SK-N-SH (cell line): ENCODE data around the gene UNC45A. TPM values are rescaled to one million over a fixed set of nuclear protein-coding genes. Genes with fewer than 3 reads are reported as not detected.

Experiments used
- CTCF ChIA-PET: fragments of 300-600, 350-600 bp; formaldehyde crosslinking; extraction: SDS; loops from one replicate; lab custom pipeline; 2021; lab: Yijun Ruan, JAX
- POLR2A ChIA-PET: fragments of 350-600 bp; sonication (Branson Sonifier 250); formaldehyde crosslinking; extraction: SDS; loops from one replicate; lab custom pipeline; 2020; ENCODE audit warnings: antibody characterized with exemption, inconsistent platforms; lab: Yijun Ruan, JAX
- DNase-seq: peaks from one replicate; pipeline ENCODE4 v3.0.0; 2012
- H2AFZ ChIP-seq: fragments of 200-600 bp; sonication (generic); 2 replicates; pipeline ENCODE4 v1.8.1; 2016; ENCODE audit warnings: antibody characterized with exemption, mild to moderate bottlenecking, low read depth
- H3F3A ChIP-seq: fragments of 200-600 bp; sonication (generic); replicated peaks from 2 replicates; pipeline ENCODE3; 2016; ENCODE audit warnings: antibody characterized with exemption, mild to moderate bottlenecking; ENCODE audit not compliant: insufficient read depth
- H3K27ac ChIP-seq, 2 experiments: fragments of 200-500 bp in 1 of 2; fragments of 200-600 bp in 1 of 2; sonication (Bioruptor generic) in 1 of 2; sonication (generic), shearing (Covaris generic) in 1 of 2; 2 replicates each; pipeline versions ENCODE4 v1.5.1 to v1.6.1; 2014 to 2016; ENCODE audit warnings: low read depth in 2 of 2, inconsistent platforms in 1 of 2, low read length in 1 of 2, mild to moderate bottlenecking in 1 of 2, mixed read lengths in 1 of 2
- H3K27me3 ChIP-seq: fragments of 200-600 bp; sonication (generic), shearing (Covaris generic); 2 replicates; pipeline ENCODE4 v1.6.1; 2016; ENCODE audit warnings: mixed run types; ENCODE audit not compliant: insufficient read depth
- H3K36me3 ChIP-seq, 2 experiments: fragments of 200-500 bp in 1 of 2; fragments of 200-600 bp in 1 of 2; sonication (Bioruptor generic) in 1 of 2; sonication (generic) in 1 of 2; replicated peaks in 1 of 2; 2 replicates each; pipeline versions ENCODE3 to v1.5.1; 2014 to 2016; ENCODE audit warnings: low read length in 1 of 2, mild to moderate bottlenecking in 1 of 2; ENCODE audit not compliant: insufficient read depth in 2 of 2, control insufficient read depth in 1 of 2
- H3K4me1 ChIP-seq, 2 experiments: fragments of 200-500 bp in 1 of 2; fragments of 200-600 bp in 1 of 2; sonication (Bioruptor generic) in 1 of 2; sonication (generic), shearing (Covaris generic) in 1 of 2; 2 replicates each; pipeline versions ENCODE4 v1.5.1 to v1.6.1; 2014 to 2016; ENCODE audit warnings: low read depth in 1 of 2, low read length in 1 of 2, mixed run types in 1 of 2; ENCODE audit not compliant: insufficient read depth in 2 of 2, control insufficient read depth in 1 of 2
- H3K4me2 ChIP-seq: fragments of 200-600 bp; sonication (generic), shearing (Covaris generic); 2 replicates; pipeline ENCODE4 v1.6.1; 2017; ENCODE audit warnings: mixed run types
- H3K4me3 ChIP-seq, 2 experiments: fragments of 200-500 bp in 1 of 2; fragments of 200-600 bp in 1 of 2; sonication (Bioruptor generic) in 1 of 2; sonication (generic), shearing (Covaris generic) in 1 of 2; 2 replicates each; pipeline versions ENCODE4 v1.5.1 to v1.8.1; 2014 to 2016; ENCODE audit warnings: low read depth in 2 of 2, inconsistent platforms in 1 of 2, low read length in 1 of 2, mild to moderate bottlenecking in 1 of 2, mixed read lengths in 1 of 2, moderate library complexity in 1 of 2
- H3K79me2 ChIP-seq: fragments of 200-600 bp; sonication (generic); 2 replicates; pipeline ENCODE4 v1.8.1; 2017; ENCODE audit warnings: mild to moderate bottlenecking; ENCODE audit not compliant: insufficient read depth
- H3K9ac ChIP-seq: fragments of 200-600 bp; sonication (generic); 2 replicates; pipeline ENCODE4 v1.6.1; 2017; ENCODE audit warnings: mixed run types
- H3K9me2 ChIP-seq: fragments of 200-600 bp; sonication (generic); 2 replicates; pipeline ENCODE4 v1.6.1; 2017; ENCODE audit warnings: mixed run types
- H3K9me3 ChIP-seq: fragments of 200-600 bp; sonication (generic); 2 replicates; pipeline ENCODE4 v1.6.1; 2017; ENCODE audit warnings: mixed run types, mild to moderate bottlenecking, moderate library complexity
- H4K20me1 ChIP-seq: fragments of 200-600 bp; sonication (generic); 2 replicates; pipeline ENCODE4 v1.6.1; 2017; ENCODE audit warnings: mild to moderate bottlenecking, mixed run types; ENCODE audit not compliant: insufficient read depth
- CHD2 ChIP-seq: fragments of 150-350 bp; IDR thresholded peaks from 2 replicates; pipeline ENCODE4 v1.6.1; 2018; ENCODE audit warnings: low read length; ENCODE audit not compliant: partially characterized antibody
- ELF1 ChIP-seq: IDR thresholded peaks from 2 replicates; pipeline ENCODE4 v1.4.0; 2012
- EP300 ChIP-seq, 2 experiments: IDR thresholded peaks; 2 replicates each; pipeline versions ENCODE4 v1.4.0 to v1.6.1; 2012; ENCODE audit warnings: borderline replicate concordance in 1 of 2, low read depth in 1 of 2, low read length in 1 of 2
- EZH2phosphoT487 ChIP-seq: fragments of 200-600 bp; sonication (generic); IDR thresholded peaks from 2 replicates; pipeline ENCODE4 v1.6.1; 2017; ENCODE audit warnings: low read depth, mixed run types, mild to moderate bottlenecking, antibody characterized with exemption, moderate library complexity, borderline replicate concordance
- FOXJ3 ChIP-seq: sonication (generic); formaldehyde crosslinking; IDR thresholded peaks from 2 replicates; pipeline ENCODE4 v1.5.1; 2020; ENCODE audit warnings: mild to moderate bottlenecking, missing genetic modification reagents
- GATA2 ChIP-seq: sonication (generic); formaldehyde crosslinking; IDR thresholded peaks from 2 replicates; pipeline ENCODE4 v1.5.0; 2020; ENCODE audit warnings: mild to moderate bottlenecking, missing genetic modification reagents
- JUND ChIP-seq: IDR thresholded peaks from 2 replicates; pipeline ENCODE4 v1.4.0; 2012
- MEF2A ChIP-seq: IDR thresholded peaks from 2 replicates; pipeline ENCODE4 v1.4.0; 2012; ENCODE audit warnings: low read depth, borderline replicate concordance
- MXI1 ChIP-seq: IDR thresholded peaks from 2 replicates; pipeline ENCODE4 v1.6.1; 2012; ENCODE audit warnings: mild to moderate bottlenecking, low read depth, low read length, improper control_type of control experiment
- NFIC ChIP-seq: IDR thresholded peaks from 2 replicates; pipeline ENCODE4 v1.4.0; 2012; ENCODE audit warnings: borderline replicate concordance
- NRF1 ChIP-seq: IDR thresholded peaks from 2 replicates; pipeline ENCODE4 v1.6.1; 2012; ENCODE audit warnings: low read depth, mild to moderate bottlenecking, low read length
- PBX3 ChIP-seq: IDR thresholded peaks from 2 replicates; pipeline ENCODE4; 2012
- POLR2AphosphoS5 ChIP-seq: IDR thresholded peaks from 2 replicates; pipeline ENCODE4 v1.6.1; 2012; ENCODE audit warnings: low read depth, low read length
- RAD21 ChIP-seq: IDR thresholded peaks from 2 replicates; pipeline ENCODE4 v1.6.1; 2012; ENCODE audit warnings: mild to moderate bottlenecking, low read length
- RCOR1 ChIP-seq: fragments of 150-350 bp; IDR thresholded peaks from 2 replicates; pipeline ENCODE4 v1.6.1; 2017; ENCODE audit warnings: antibody characterized with exemption, low read length
- TAF1 ChIP-seq: IDR thresholded peaks from 2 replicates; pipeline ENCODE4 v1.6.1; 2012; ENCODE audit warnings: low read depth, mild to moderate bottlenecking, low read length, moderate library complexity, borderline replicate concordance
- TEAD4 ChIP-seq: IDR thresholded peaks from 2 replicates; pipeline ENCODE4 v1.4.0; 2012; ENCODE audit warnings: mild to moderate bottlenecking, borderline replicate concordance; ENCODE audit not compliant: insufficient read depth
- USF2 ChIP-seq: fragments of 150-350 bp; IDR thresholded peaks from 2 replicates; pipeline ENCODE4 v1.6.1; 2017; ENCODE audit warnings: antibody characterized with exemption, low read length, low read depth, borderline replicate concordance
- YY1 ChIP-seq: IDR thresholded peaks from 2 replicates; pipeline ENCODE4 v1.4.0; 2012; ENCODE audit warnings: low read depth, mild to moderate bottlenecking
- ZBTB33 ChIP-seq: IDR thresholded peaks from 2 replicates; pipeline ENCODE4 v1.4.0; 2012; ENCODE audit warnings: low read depth, borderline replicate concordance
- WGBS: methylation state at CpG from one replicate; pipeline ENCODE4 v1.1.6; 2017; ENCODE audit warnings: low lambda C conversion rate; 5-methylcytosine and 5-hydroxymethylcytosine counted together
- polyA plus RNA-seq, 3 experiments: library from polyadenylated mRNA; depleted of rRNA; stranded (reverse); fragments of >200 nt; gene quantifications; 2 replicates each; pipeline ENCODE4 v1.2.3, GENCODE V29; 2012
- TF ChIP-seq, protein P1 (sequence below): IDR thresholded peaks from 2 replicates; pipeline ENCODE4 v1.4.0; 2012; ENCODE audit warnings: low read depth
- TF ChIP-seq, protein P2 (sequence below): IDR thresholded peaks from 2 replicates; pipeline ENCODE4 v1.4.0; 2012; ENCODE audit warnings: low read depth, borderline replicate concordance
- TF ChIP-seq, protein P3 (sequence below): IDR thresholded peaks from 2 replicates; pipeline ENCODE4 v1.6.1; 2012; ENCODE audit warnings: mild to moderate bottlenecking, low read depth, low read length, moderate library complexity

Gene UNC45A
- polyA plus RNA-seq, 1 of the 3 experiments (the other 2 are of a cell fraction) = 85.1 TPM

DNA sequence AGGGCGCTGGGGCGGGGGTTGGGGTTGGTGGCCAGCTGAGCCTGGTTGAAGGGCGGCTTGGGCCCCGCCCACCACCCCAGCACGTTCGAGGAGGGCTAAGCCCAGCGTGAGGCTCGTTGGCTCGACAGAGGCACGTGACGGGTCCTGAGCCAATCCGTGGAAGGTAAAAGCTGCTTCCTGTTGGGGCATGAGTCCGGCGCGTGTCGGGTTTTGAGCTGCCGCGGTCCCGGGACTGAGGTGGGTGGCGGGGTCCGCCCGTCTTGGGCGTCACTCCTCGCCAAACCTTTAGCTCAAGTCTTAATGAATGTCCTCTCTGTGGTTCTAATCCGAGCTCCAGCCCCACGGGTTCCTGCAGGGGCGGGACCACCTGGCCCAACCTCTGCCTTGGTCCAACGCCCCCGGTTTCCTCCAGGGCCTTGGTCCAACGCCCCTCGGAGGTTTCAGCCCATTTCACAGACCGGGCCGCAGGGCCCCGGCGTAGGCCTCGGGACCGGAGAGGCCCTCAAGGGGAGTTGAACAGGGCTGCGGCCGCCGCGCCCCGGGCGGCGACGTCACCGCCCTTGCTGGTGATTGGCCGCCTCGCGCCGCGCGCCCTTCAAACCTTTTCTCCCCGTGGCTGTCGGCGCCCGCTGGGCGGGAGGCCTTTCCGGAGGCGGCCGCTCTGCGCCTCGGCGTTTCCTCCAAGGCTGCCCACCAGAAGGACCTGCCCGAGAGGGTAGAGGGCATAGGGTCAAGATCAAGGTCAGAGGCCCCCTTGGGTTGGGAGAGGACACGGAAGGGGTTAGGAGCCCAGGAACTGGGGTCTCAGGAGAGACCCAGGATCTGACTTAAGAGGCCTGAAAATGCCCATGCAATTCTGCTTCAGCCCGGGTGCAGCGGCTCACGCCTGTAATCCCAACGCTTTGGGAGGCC is 19.9 kb downstream of the UNC45A start, which contains the start of gene RCCD1:
Gene RCCD1 (plus strand): TSS at position 173 of the 912 bp plus-strand sequence. CDS start 1,851 bp downstream, outside the sequence.
- no peaks in the 10 kb centered on the region for H4K20me1 ChIP-seq
- H3K27me3 ChIP-seq = no peaks in the 10 kb centered on the region
- peaks cover 30% of the 10 kb centered on the region for H3K79me2 ChIP-seq
- H3K9me3 ChIP-seq = no peaks in the 10 kb centered on the region
- peaks cover 6 to 30% of the 10 kb centered on the region in 2 experiments for H3K36me3 ChIP-seq
- no peaks in the 10 kb centered on the region for H3K9me2 ChIP-seq
- peak within 1 kb of the TSS; percentile 85 to 88 for H3K27ac ChIP-seq
- 2% methylated on average over 26 of the region's 69 CpGs for WGBS
- H3K4me3 ChIP-seq = peak within 1 kb of the TSS; percentile 76 to 81
- peak within 1 kb of the TSS; percentile 94 for H3K9ac ChIP-seq
- H3K4me2 ChIP-seq = peak within 1 kb of the TSS; percentile 86
- ChIA-PET POLR2A (interaction anchor here (0.6 to 2.6 kb wide), 8 partner anchors 12 to 95 kb away, joined by 3 to 23 read pairs (median 4); partner anchors contain the start of genes HDDC3 and UNC45A), CTCF (interaction anchor here (1.0 to 10.8 kb wide), 12 partner anchors 8 to 1122 kb away, joined by 3 to 186 read pairs (median 12); partner anchors contain the start of genes HDDC3 and UNC45A)
- DNase-seq = peak; percentile 98
- peaks cover 12% of the 10 kb centered on the region for H3F3A ChIP-seq
- peak within 1 kb of the TSS; percentile 94 for H2AFZ ChIP-seq
- H3K4me1 ChIP-seq = peaks cover 0 to 23% of the 10 kb centered on the region in 2 experiments; a peak in 1 of 4 replicates
- TF ChIP-seq TAF1 (peak; percentile 49; the same call in 1 of the 2 replicates), EP300 (IDR thresholded peaks at IDR 0.05; ENCODE audit: borderline replicate concordance in 1 of 2, low read depth in 1 of 2, low read length in 1 of 2) (no peak), FOXJ3 (0 out of 2 replicates have a peak, but pooled peaks have one; percentile 21), PBX3 (0 out of 2 replicates have a peak, but pooled peaks have one; percentile 12), ELF1 (peak; percentile 69), RAD21 (no peak), CHD2 (peak; percentile 50), RCOR1 (no peak), MEF2A (no peak), NRF1 (no peak), ZBTB33 (no peak), TEAD4 (no peak), USF2 (peak; percentile 92), POLR2AphosphoS5 (peak; percentile 87; the same call in 1 of the 2 replicates), GATA2 (CRISPR knock-in tag) (no peak), NFIC (no peak), YY1 (no peak), JUND (0 out of 2 replicates have a peak, but pooled peaks have one; percentile 5), MXI1 (peak; percentile 92), EZH2phosphoT487 (no peak)
- TF ChIP-seq, protein P1, sequence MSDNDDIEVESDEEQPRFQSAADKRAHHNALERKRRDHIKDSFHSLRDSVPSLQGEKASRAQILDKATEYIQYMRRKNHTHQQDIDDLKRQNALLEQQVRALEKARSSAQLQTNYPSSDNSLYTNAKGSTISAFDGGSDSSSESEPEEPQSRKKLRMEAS = peak; percentile 83
- TF ChIP-seq, protein P2, sequence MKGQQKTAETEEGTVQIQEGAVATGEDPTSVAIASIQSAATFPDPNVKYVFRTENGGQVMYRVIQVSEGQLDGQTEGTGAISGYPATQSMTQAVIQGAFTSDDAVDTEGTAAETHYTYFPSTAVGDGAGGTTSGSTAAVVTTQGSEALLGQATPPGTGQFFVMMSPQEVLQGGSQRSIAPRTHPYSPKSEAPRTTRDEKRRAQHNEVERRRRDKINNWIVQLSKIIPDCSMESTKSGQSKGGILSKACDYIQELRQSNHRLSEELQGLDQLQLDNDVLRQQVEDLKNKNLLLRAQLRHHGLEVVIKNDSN = peak; percentile 97
- TF ChIP-seq, protein P3, sequence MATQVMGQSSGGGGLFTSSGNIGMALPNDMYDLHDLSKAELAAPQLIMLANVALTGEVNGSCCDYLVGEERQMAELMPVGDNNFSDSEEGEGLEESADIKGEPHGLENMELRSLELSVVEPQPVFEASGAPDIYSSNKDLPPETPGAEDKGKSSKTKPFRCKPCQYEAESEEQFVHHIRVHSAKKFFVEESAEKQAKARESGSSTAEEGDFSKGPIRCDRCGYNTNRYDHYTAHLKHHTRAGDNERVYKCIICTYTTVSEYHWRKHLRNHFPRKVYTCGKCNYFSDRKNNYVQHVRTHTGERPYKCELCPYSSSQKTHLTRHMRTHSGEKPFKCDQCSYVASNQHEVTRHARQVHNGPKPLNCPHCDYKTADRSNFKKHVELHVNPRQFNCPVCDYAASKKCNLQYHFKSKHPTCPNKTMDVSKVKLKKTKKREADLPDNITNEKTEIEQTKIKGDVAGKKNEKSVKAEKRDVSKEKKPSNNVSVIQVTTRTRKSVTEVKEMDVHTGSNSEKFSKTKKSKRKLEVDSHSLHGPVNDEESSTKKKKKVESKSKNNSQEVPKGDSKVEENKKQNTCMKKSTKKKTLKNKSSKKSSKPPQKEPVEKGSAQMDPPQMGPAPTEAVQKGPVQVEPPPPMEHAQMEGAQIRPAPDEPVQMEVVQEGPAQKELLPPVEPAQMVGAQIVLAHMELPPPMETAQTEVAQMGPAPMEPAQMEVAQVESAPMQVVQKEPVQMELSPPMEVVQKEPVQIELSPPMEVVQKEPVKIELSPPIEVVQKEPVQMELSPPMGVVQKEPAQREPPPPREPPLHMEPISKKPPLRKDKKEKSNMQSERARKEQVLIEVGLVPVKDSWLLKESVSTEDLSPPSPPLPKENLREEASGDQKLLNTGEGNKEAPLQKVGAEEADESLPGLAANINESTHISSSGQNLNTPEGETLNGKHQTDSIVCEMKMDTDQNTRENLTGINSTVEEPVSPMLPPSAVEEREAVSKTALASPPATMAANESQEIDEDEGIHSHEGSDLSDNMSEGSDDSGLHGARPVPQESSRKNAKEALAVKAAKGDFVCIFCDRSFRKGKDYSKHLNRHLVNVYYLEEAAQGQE = no peak
